Measurements from ENCODE around the gene CNIH1. TPM values are rescaled to one million over a fixed set of nuclear protein-coding genes. Genes with fewer than 3 reads are reported as not detected.
"Not testable (repeated sequence)": the region's sequence is repeated elsewhere in the genome, so short reads cannot be mapped to it uniquely, and the experiment has no call there.

Gene CNIH1
- total RNA-seq, 1 donor from 2014 or later: 130 TPM

- Mint-ChIP-seq H3K27me3 (ENCODE audit: unreplicated experiment) (peaks cover 9% of the 10 kb centered on the region), H3K9me3 (ENCODE audit: unreplicated experiment) (no peaks in the 10 kb centered on the region), H3K27ac (ENCODE audit: unreplicated experiment) (no peak overlapping the region), H3K36me3 (ENCODE audit: unreplicated experiment) (no peaks in the 10 kb centered on the region), H3K4me1 (ENCODE audit: unreplicated experiment) (peaks cover 3% of the 10 kb centered on the region), H3K4me3 (ENCODE audit: unreplicated experiment) (no peak overlapping the region)
- DNase-seq (ENCODE audit: extremely low spot score, unreplicated experiment): no peak
- no peak for TF ChIP-seq CTCF (IDR thresholded peaks at IDR 0.05)
These were observed 48.9 kb downstream of the CNIH1 start for GRCh38 chr14:54392131-54392859.

GRCh38 chr14:54387328-54387727, 53.8 kb downstream of the CNIH1 start:
- H3K27ac Mint-ChIP-seq (ENCODE audit: unreplicated experiment): no peak overlapping the region
- no peaks in the 10 kb centered on the region for H3K4me1 Mint-ChIP-seq (ENCODE audit: unreplicated experiment)
- no peak for DNase-seq (ENCODE audit: extremely low spot score, unreplicated experiment)
- no peaks in the 10 kb centered on the region for H3K36me3 Mint-ChIP-seq (ENCODE audit: unreplicated experiment)
- H3K4me3 Mint-ChIP-seq (ENCODE audit: unreplicated experiment): no peak overlapping the region
- peaks cover 29% of the 10 kb centered on the region for H3K27me3 Mint-ChIP-seq (ENCODE audit: unreplicated experiment)
- no peak for TF ChIP-seq CTCF (IDR thresholded peaks at IDR 0.05)
- H3K9me3 Mint-ChIP-seq (ENCODE audit: unreplicated experiment): no peaks in the 10 kb centered on the region

GRCh38 chr14:54385556-54385955, 55.6 kb downstream of the CNIH1 start:
- peaks cover 29% of the 10 kb centered on the region for H3K27me3 Mint-ChIP-seq (ENCODE audit: unreplicated experiment)
- no peaks in the 10 kb centered on the region for H3K36me3 Mint-ChIP-seq (ENCODE audit: unreplicated experiment)
- H3K4me3 Mint-ChIP-seq (ENCODE audit: unreplicated experiment): no peak overlapping the region
- no peak overlapping the region for H3K27ac Mint-ChIP-seq (ENCODE audit: unreplicated experiment)
- no peaks in the 10 kb centered on the region for H3K4me1 Mint-ChIP-seq (ENCODE audit: unreplicated experiment)
- H3K9me3 Mint-ChIP-seq (ENCODE audit: unreplicated experiment): no peaks in the 10 kb centered on the region
- DNase-seq (ENCODE audit: extremely low spot score, unreplicated experiment): no peak
- no peak for TF ChIP-seq CTCF (IDR thresholded peaks at IDR 0.05)

GRCh38 chr14:54383835-54384234, 57.3 kb downstream of the CNIH1 start:
- DNase-seq (ENCODE audit: extremely low spot score, unreplicated experiment): no peak
- Mint-ChIP-seq H3K9me3 (ENCODE audit: unreplicated experiment) (no peaks in the 10 kb centered on the region), H3K4me1 (ENCODE audit: unreplicated experiment) (no peaks in the 10 kb centered on the region), H3K36me3 (ENCODE audit: unreplicated experiment) (no peaks in the 10 kb centered on the region), H3K27ac (ENCODE audit: unreplicated experiment) (no peak overlapping the region), H3K4me3 (ENCODE audit: unreplicated experiment) (no peak overlapping the region), H3K27me3 (ENCODE audit: unreplicated experiment) (peaks cover 38% of the 10 kb centered on the region)
- no peak for TF ChIP-seq CTCF (IDR thresholded peaks at IDR 0.05)

- peaks cover 35% of the 10 kb centered on the region for H3K27me3 Mint-ChIP-seq (ENCODE audit: unreplicated experiment)
- H3K27ac Mint-ChIP-seq (ENCODE audit: unreplicated experiment): no peak overlapping the region
- no peaks in the 10 kb centered on the region for H3K36me3 Mint-ChIP-seq (ENCODE audit: unreplicated experiment)
- TF ChIP-seq CTCF (IDR thresholded peaks at IDR 0.05): no peak
- H3K4me1 Mint-ChIP-seq (ENCODE audit: unreplicated experiment): no peaks in the 10 kb centered on the region
- no peak for DNase-seq (ENCODE audit: extremely low spot score, unreplicated experiment)
- no peak overlapping the region for H3K4me3 Mint-ChIP-seq (ENCODE audit: unreplicated experiment)
- H3K9me3 Mint-ChIP-seq (ENCODE audit: unreplicated experiment): no peaks in the 10 kb centered on the region
These were observed 59.4 kb downstream of the CNIH1 start for GRCh38 chr14:54381821-54382220.

GRCh38 chr14:54380558-54380957, 60.6 kb downstream of the CNIH1 start:
- peaks cover 24% of the 10 kb centered on the region for H3K27me3 Mint-ChIP-seq (ENCODE audit: unreplicated experiment)
- not testable (repeated sequence) for H3K27ac Mint-ChIP-seq (ENCODE audit: unreplicated experiment); H3K9me3 Mint-ChIP-seq (ENCODE audit: unreplicated experiment); H3K4me3 Mint-ChIP-seq (ENCODE audit: unreplicated experiment); DNase-seq (ENCODE audit: extremely low spot score, unreplicated experiment); H3K36me3 Mint-ChIP-seq (ENCODE audit: unreplicated experiment); H3K4me1 Mint-ChIP-seq (ENCODE audit: unreplicated experiment)

GRCh38 chr14:54378893-54379292, 62.3 kb downstream of the CNIH1 start:
- H3K27ac Mint-ChIP-seq (ENCODE audit: unreplicated experiment); H3K4me1 Mint-ChIP-seq (ENCODE audit: unreplicated experiment); DNase-seq (ENCODE audit: extremely low spot score, unreplicated experiment); H3K36me3 Mint-ChIP-seq (ENCODE audit: unreplicated experiment); H3K4me3 Mint-ChIP-seq (ENCODE audit: unreplicated experiment); H3K9me3 Mint-ChIP-seq (ENCODE audit: unreplicated experiment): not testable (repeated sequence)
- peaks cover 18% of the 10 kb centered on the region for H3K27me3 Mint-ChIP-seq (ENCODE audit: unreplicated experiment)

Measured in osteocyte (in vitro differentiated cells).